OCI-LY1 (cell line): ENCODE measurements around the gene MYO1D.

Source experiments
- EZH2 ChIP-seq: fragments of 200-600 bp; sonication (generic), shearing (Covaris generic); IDR thresholded peaks from 2 replicates; pipeline ENCODE4 v1.8.0; 2017; ENCODE audit warnings: borderline replicate concordance, mixed run types, mild to moderate bottlenecking, antibody characterized with exemption, low read length, moderate library complexity, mixed read lengths
- TF ChIP-seq, protein P1 (sequence below): fragments of 200-600 bp; sonication (generic), shearing (Covaris generic); IDR thresholded peaks from 2 replicates; pipeline ENCODE4 v1.5.1; 2017; ENCODE audit warnings: mild to moderate bottlenecking, antibody characterized with exemption, low read length, moderate library complexity, mixed read lengths

DNA sequence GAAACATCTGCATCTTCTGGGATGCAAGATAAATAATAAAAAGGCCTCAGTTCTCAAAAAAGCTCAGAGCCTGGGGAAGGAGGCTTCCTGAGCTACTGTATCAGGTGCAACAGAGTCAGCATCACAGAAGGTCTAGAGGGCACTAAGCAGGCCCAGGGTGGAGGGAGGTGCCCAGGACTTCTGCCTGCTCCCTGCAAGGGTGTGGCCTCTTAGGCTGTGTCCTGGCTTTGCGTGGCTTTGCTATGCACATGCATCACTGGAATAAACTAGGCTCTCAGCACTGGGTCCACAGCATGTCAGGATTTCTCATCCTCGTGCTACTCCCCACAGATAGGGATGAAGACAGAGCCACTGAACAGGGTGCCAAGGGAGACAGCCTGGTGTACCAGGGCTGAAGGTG is 364.6 kb downstream of the MYO1D start:
- TF ChIP-seq EZH2, result no peak
- TF ChIP-seq, protein P1, sequence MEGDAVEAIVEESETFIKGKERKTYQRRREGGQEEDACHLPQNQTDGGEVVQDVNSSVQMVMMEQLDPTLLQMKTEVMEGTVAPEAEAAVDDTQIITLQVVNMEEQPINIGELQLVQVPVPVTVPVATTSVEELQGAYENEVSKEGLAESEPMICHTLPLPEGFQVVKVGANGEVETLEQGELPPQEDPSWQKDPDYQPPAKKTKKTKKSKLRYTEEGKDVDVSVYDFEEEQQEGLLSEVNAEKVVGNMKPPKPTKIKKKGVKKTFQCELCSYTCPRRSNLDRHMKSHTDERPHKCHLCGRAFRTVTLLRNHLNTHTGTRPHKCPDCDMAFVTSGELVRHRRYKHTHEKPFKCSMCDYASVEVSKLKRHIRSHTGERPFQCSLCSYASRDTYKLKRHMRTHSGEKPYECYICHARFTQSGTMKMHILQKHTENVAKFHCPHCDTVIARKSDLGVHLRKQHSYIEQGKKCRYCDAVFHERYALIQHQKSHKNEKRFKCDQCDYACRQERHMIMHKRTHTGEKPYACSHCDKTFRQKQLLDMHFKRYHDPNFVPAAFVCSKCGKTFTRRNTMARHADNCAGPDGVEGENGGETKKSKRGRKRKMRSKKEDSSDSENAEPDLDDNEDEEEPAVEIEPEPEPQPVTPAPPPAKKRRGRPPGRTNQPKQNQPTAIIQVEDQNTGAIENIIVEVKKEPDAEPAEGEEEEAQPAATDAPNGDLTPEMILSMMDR, result no peak
